ENCODE measurements around the gene METRNL.
"Not testable (repeated sequence)": the region's sequence is repeated elsewhere in the genome, so short reads cannot be mapped to it uniquely, and the experiment has no call there.

METRNL gene

DNA sequence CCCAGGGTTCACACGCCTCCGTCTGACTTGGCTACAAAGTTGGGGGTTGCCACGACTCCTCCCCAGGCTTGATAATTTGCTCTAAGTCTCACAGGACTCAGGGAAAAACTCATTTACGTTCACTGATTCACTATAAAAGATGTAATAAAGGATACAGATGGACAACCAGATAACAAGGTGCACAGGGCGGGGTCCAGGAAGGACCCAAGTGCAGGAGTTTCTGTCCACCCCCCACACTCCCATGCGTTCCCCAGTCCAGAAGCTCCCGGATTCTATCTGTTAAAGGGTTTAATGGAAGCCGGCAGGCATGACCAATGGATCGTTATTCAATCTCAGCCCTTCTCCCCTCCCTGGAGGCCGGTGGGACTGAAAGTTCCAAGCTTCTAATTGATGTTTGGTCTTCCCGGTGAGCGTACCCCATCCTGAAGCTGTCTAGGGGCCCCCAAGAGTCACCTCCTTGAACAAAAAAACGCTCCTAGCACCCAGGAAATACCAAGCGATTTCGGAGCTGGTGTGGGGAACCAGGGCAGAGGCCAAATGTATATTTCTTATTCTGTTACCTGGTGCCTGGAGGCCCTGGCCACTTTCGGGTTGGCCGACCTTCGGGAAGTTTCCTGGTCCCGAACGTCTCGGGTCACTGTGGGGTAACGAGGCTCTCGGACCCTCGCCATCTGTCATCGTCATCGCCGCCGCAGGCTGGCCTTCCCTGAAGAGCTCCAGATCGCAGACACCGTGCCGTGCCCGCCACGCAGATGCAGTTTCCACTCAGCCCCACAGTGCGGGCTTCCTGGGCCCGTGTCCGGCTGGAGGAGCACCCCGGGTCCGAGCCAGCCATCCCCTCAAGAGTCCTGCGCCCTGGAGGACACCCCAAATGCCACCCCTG, 13.5 kb upstream of the METRNL start:
- DNase-seq (ENCODE audit: low spot score) (no peak), FAIRE-seq (no peak)

- FAIRE-seq; DNase-seq (ENCODE audit: low spot score): not testable (repeated sequence)
These were observed 12.9 kb upstream of the METRNL start for GRCh38 chr17:83066543-83066890.

DNA sequence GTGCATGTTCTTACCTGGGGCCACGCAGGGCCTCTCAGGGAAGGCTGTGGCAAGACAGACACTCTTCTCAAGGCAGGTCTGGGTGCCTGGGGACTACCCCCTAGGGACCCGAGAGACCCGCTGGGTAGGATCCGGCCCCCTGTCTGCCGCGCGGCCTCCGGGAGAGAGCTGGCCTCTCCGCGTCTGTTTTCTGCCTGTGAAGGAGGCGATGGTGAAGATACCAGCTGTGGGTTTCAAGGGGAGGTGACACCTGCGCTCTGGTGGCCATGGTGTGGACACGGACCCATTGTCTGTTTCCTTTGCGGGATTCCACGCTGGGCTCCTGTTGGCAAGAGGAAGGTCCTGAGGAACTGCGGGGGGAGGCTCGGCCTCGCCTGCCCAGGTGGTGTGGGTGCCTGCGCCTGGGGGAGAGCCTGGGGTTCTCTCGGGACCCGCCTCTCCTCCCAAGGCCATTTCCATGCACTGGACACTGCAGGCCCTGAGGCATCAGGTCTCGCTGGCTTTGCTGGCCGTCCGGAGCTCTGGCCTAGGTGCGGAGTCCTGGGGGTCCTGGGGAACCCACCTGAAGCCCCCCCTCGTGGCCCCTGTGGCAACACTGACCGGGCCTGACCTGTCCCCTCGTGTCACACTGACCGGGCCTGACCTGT, 12.2 kb upstream of the METRNL start:
- no peak for DNase-seq (ENCODE audit: low spot score)
- FAIRE-seq: no peak

- peak; percentile 49 for DNase-seq (ENCODE audit: low spot score)
- FAIRE-seq: no peak
These were observed 11.6 kb upstream of the METRNL start for GRCh38 chr17:83067718-83068261.

DNA sequence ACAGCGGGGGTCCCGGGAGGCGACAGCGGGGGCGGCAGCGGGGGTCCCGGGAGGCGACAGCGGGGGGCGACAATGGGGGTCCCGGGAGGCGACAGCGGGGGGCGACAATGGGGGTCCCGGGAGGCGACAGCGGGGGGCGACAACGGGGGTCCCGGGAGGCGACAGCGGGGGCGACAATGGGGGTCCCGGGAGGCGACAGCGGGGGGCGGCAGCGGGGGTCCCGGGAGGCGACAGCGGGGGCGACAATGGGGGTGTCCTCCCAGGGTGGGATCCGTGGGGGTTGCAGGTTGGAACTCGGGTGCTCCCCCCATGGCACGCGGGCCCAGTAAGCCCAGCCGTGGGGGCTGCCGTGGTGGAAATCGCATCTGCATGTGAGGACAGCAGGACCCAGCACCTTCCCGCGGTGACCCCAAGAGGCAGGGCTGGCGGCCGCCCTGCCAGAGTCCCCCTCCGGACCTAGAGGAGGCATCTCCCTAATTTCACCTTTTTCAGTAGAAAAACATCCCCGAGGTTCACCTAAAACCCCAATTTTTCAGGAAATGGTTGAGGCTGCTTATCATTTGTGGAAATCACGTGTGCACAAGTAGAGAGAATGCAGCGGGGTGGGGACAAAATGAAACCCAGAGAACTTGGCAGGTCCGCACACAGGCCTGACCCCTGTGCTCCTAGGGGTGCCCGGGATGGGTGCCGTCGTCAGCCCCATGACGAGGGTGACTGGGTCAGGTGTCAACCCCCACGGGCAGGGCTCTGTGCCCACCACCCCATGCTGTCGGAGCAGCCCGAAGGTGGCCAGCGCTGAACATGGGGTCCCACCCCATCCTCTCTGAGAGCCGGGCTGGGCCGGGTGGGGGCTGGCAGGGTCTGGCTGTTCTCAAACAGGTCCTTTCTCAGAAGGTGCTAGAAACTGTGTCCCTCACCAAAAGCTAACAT, 10.5 kb upstream of the METRNL start:
- no peak for DNase-seq (ENCODE audit: low spot score)
- FAIRE-seq: peak; percentile 97

GRCh38 chr17:83069571-83069906, 9.9 kb upstream of the METRNL start:
- DNase-seq (ENCODE audit: low spot score) (no peak), FAIRE-seq (no peak)

DNA sequence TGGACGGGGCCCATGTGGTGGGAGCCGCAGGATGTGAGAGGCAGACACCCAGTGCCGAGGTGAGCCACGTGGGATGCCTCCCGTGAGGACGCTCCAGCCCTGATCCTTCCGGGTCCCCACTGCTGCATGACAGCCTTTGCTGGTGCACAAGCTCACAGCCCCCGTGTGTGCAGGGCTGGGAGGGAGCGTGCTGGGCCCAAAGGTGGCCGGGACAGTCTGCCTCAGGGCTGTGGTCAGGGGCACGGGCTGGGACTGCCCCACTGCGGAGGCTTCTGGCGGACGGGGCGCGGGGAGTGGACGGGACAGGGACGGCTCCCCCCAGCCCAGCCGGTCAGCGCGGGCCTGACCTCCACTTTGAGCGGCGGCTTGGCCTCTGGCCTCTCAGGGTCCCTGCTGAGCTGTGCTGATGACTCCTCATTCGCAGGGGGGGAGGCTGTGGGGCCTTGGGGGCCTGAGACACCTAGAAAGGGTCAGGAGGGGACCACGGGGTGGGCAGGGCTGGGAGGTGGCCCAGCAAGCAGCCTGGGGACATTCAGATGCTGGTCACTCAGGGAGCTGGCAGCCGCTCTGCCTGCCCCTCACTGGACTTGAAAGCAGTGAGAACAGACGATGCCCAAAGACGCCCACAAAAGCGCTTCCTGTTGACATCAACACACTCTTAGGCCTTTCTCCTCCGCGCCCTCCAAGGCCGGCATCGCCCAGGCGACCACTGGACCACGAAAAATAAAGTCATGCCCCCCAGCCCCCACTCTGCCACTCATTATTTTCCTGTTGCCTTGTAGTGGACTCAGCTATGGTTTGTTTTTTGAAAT, 9.3 kb upstream of the METRNL start:
- FAIRE-seq: peak; percentile 72
- no peak for DNase-seq (ENCODE audit: low spot score)

DNA sequence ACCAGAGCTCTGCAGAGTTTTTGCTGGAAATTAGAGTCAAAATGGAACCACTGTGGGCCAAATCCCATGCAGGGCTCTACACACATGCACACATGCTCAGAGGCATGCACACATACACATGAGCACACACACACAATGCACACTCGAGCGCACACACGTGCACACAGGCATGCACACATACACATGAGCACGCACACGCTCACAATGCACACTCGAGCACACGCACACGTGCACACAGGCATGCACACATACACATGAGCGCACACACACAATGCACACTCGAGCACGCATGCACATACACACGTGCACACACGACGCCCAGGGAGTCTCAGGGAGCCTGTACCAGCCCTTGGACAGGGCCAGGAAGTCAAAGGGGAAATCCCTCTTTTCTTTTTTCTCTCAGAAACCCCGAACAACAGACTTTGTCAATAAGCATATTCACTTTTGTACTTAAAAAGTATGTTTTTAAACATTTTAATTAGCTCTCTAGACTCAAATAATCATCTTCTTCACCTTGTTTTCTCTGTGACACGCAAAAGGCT, 8.5 kb upstream of the METRNL start:
- DNase-seq (ENCODE audit: low spot score) (no peak), FAIRE-seq (peak; percentile 99)

DNA sequence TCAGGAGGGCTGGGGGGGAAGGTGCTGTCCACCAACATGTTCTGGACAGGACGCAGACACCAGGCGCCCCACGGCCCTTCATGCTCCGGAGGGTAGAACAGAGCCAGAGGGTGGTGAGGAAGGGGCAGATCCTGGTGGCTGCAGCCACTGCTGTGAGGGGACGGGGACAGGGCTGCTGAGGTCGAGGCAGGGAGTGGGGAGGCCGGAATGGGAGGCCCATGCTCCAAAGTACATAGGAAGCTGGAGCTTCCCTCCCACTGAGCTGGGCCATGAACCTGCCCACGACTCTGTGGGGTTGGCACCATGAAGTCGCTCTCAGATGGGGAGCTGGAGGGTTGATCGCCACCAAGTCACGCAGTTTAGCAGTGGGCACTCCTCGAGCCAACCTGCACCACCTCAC, 8.0 kb upstream of the METRNL start:
- DNase-seq (ENCODE audit: low spot score) (no peak), FAIRE-seq (no peak)

DNA sequence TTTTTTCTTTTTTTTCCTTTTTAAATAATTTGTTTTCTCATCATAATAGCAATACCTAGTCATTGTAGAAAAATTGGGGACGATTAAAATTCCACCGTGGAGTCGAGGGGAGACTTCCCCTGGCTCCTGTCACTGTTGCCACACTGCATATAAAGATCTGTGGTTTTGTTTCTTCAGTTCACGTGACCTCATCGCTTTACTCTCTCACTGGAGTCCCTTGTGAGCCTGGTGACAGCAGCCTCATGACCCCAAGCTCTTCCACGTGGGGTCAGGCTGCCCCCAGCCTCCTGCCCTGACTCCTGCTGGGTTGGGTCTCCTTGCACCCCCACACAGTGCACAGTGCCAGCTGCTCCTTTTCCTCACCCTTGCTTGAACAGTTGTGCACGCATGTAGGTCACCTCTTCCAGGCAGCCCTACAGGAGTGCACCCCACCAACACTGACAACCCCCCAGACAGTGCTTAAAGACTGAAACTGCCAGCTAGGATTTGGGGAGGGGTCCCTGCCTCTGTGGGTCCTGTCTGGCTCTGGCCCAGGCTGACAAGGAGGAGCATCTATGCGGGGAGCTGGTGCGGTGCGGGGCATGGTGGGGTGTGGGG, 7.3 kb upstream of the METRNL start:
- FAIRE-seq: no peak
- DNase-seq (ENCODE audit: low spot score): no peak

GRCh38 chr17:83072600-83073358, 6.6 kb upstream of the METRNL start:
- FAIRE-seq: no peak
- no peak for DNase-seq (ENCODE audit: low spot score)

DNA sequence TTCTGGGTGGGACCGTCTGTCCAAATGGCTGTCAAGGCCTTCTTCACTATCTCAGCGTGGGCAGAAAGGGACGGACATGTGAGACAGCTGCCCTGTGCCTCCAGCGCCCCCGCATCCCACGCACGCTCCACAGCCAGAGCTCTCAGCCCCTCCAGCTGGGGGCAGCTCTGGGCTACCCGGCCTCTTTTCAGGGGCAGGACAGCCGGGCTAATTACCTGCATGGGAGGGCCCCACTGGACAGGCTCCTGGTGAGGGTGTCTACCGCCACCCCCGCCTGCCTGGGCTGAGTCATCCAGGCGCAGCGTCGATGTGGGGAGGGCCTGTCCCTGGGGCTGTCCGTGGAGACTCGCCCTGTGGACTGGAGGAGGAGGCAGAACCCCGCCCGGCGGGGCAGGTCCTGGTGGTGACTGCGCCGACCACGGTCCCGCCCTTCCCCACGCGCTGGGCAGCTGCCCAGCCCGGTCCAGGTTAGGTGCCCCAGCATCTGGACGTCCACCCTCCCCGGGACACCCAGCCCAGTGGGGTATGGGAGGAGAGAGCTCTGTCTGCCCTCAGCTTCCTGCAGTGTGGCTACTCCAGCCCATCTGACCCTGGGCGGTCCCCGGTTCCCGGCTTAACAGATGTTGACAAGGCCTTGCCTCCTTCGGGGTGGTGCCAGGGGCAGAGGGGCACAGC, 5.9 kb upstream of the METRNL start:
- peak; percentile 94 for DNase-seq (ENCODE audit: low spot score)
- peak; percentile 86 for FAIRE-seq

GRCh38 chr17:83074486-83075223, 4.8 kb upstream of the METRNL start:
- DNase-seq (ENCODE audit: low spot score) (no peak), FAIRE-seq (peak; percentile 37)

GRCh38 chr17:83075270-83075880, 4.0 kb upstream of the METRNL start:
- DNase-seq (ENCODE audit: low spot score) (no peak), FAIRE-seq (no peak)

GRCh38 chr17:83076938-83077337, 2.5 kb upstream of the METRNL start:
- FAIRE-seq (no peak), DNase-seq (ENCODE audit: low spot score) (no peak)

DNA sequence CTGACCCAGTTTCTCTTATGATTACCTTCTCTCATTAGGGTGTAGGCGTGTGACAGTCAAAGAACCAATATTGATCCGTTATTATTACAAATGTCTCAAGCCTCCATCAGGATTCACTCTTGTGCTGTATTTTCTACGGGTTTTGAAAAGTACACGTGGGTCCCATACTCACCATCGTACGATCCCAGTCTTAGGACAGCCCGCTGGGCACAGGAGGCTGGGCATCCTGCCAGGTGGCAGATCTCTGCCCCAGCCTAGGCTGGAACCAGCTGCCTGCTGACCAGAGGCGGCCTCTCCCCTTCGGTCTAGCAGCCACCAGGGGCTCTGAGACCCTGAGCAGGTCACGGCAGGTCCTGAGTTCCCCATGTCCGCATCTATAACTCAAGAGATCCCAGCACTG, 2.0 kb upstream of the METRNL start:
- FAIRE-seq: no peak
- DNase-seq (ENCODE audit: low spot score): no peak

DNA sequence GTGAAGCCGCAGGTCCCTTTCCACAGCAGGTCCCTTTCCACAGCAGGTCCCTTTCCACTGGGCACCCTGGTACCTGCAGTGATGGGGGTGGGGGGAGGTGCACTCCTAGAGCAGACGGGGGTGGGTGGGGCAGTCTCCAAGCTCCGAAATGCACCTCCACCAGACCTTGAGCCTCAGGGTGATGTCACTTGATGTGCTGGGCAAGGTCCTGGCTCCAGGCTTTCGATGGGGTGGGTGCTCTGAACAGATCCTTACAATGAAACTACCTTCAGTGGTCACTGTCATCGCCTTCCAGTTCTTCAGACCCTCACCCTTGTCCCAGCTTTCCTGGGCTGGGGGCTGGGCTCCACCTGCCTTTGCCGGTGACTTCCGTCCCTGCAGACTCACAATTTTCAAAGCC, 1.5 kb upstream of the METRNL start:
- DNase-seq (ENCODE audit: low spot score) (no peak), FAIRE-seq (no peak)

All from urothelium cell line (cell line).